GM04503 (cell line): Measurements from ENCODE around the gene KRTAP4-8.
A peak's percentile ranks its signal among the peaks of the same experiment; 100 is the strongest.
"Not testable (repeated sequence)": the region's sequence is repeated elsewhere in the genome, so short reads cannot be mapped to it uniquely, and the experiment has no call there.

Source experiments
- DNase-seq: peaks from one replicate; pipeline ENCODE4 v3.0.0-alpha.2; 2012; ENCODE audit warnings: low read depth

Gene KRTAP4-8

GRCh38 chr17:41098042-41098441, at the start of gene KRTAP4-8:
TSS of gene KRTAP4-8 (minus strand) at chr17:41098142. CDS start at chr17:41098084, 58 bp downstream.
- DNase-seq, result no peak

- no peak for DNase-seq
These were observed 47.3 kb upstream of the KRTAP4-8 start for GRCh38 chr17:41145261-41145660.

GRCh38 chr17:41144846-41145245, 46.9 kb upstream of the KRTAP4-8 start:
- DNase-seq, result no peak

- no peak for DNase-seq
These were observed 43.4 kb upstream of the KRTAP4-8 start for GRCh38 chr17:41141361-41141760.

GRCh38 chr17:41140360-41141131, 42.6 kb upstream of the KRTAP4-8 start, which contains the start of gene KRTAP4-6:
TSS of gene KRTAP4-6 (minus strand) at chr17:41140544. CDS start at chr17:41140487, 57 bp downstream.
- peak; percentile 74 for DNase-seq

GRCh38 chr17:41139865-41140264, 41.9 kb upstream of the KRTAP4-8 start:
- DNase-seq, result not testable (repeated sequence)

- DNase-seq, result no peak
These were observed 36.2 kb upstream of the KRTAP4-8 start for GRCh38 chr17:41133880-41134735.

- no peak for DNase-seq
These were observed 34.0 kb upstream of the KRTAP4-8 start for GRCh38 chr17:41131979-41132378.

GRCh38 chr17:41127371-41127770, 29.4 kb upstream of the KRTAP4-8 start:
- DNase-seq, result no peak

- no peak for DNase-seq
These were observed 28.5 kb upstream of the KRTAP4-8 start for GRCh38 chr17:41126412-41126811.

- DNase-seq, result no peak
These were observed 27.1 kb upstream of the KRTAP4-8 start for GRCh38 chr17:41125064-41125463.

- not testable (repeated sequence) for DNase-seq
These were observed 26.0 kb upstream of the KRTAP4-8 start, which contains the start of gene KRTAP4-12 for GRCh38 chr17:41123991-41124371. TSS of gene KRTAP4-12 (minus strand) at chr17:41124182. CDS start at chr17:41124122, 60 bp downstream.

- not testable (repeated sequence) for DNase-seq
These were observed 25.5 kb upstream of the KRTAP4-8 start for GRCh38 chr17:41123292-41123990.

GRCh38 chr17:41121742-41122141, 23.8 kb upstream of the KRTAP4-8 start:
- DNase-seq, result no peak

GRCh38 chr17:41119696-41120690, 22.1 kb upstream of the KRTAP4-8 start:
- not testable (repeated sequence) for DNase-seq

GRCh38 chr17:41118721-41119120, 20.8 kb upstream of the KRTAP4-8 start:
- no peak for DNase-seq

GRCh38 chr17:41117846-41118386, 20.0 kb upstream of the KRTAP4-8 start, which contains the start of gene KRTAP4-11:
TSS of gene KRTAP4-11 (minus strand) at chr17:41118373. CDS start at chr17:41118315, 58 bp downstream.
- not testable (repeated sequence) for DNase-seq

GRCh38 chr17:41116297-41116696, 18.4 kb upstream of the KRTAP4-8 start:
- no peak for DNase-seq

- DNase-seq, result no peak
These were observed 13.4 kb upstream of the KRTAP4-8 start for GRCh38 chr17:41111151-41111885.
